ENCODE data around the gene CACNA1G. TPM values are rescaled to one million over a fixed set of nuclear protein-coding genes. Genes with fewer than 3 reads are reported as not detected.

The CACNA1G gene
- total and polyA plus RNA-seq, 4 donors = under 0.01 to 0.14 (median 0.01) TPM; not detected in 1

DNA sequence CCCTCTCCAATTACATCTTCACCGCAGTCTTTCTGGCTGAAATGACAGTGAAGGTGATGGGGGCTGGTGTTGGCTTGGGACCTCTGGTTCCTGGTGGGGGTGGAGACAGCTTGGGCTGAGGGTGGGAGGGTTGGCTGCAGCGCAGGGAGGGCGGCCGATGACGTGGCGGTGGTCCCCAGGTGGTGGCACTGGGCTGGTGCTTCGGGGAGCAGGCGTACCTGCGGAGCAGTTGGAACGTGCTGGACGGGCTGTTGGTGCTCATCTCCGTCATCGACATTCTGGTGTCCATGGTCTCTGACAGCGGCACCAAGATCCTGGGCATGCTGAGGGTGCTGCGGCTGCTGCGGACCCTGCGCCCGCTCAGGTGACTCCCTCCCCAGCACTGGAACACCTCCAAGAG lies 42.3 kb downstream of the CACNA1G start:
- H3K27ac ChIP-seq (ENCODE audit: low read depth in 1 of 2, low read length in 2 of 2) = no peak overlapping the region
- no peak overlapping the region for H3K4me3 ChIP-seq (ENCODE audit: low read depth in 1 of 3, low read length in 3 of 3)
- H3K27me3 ChIP-seq (ENCODE audit: control insufficient read depth in 4 of 4, insufficient read depth in 4 of 4, low read length in 3 of 4) = no peaks in the 10 kb centered on the region
- no peak overlapping the region for H3K9ac ChIP-seq (ENCODE audit: low read depth in 1 of 2, low read length in 2 of 2)
- no peaks in the 10 kb centered on the region for H3K9me3 ChIP-seq (ENCODE audit: control insufficient read depth in 4 of 4, low read length in 3 of 4)
- TF ChIP-seq, protein P1, sequence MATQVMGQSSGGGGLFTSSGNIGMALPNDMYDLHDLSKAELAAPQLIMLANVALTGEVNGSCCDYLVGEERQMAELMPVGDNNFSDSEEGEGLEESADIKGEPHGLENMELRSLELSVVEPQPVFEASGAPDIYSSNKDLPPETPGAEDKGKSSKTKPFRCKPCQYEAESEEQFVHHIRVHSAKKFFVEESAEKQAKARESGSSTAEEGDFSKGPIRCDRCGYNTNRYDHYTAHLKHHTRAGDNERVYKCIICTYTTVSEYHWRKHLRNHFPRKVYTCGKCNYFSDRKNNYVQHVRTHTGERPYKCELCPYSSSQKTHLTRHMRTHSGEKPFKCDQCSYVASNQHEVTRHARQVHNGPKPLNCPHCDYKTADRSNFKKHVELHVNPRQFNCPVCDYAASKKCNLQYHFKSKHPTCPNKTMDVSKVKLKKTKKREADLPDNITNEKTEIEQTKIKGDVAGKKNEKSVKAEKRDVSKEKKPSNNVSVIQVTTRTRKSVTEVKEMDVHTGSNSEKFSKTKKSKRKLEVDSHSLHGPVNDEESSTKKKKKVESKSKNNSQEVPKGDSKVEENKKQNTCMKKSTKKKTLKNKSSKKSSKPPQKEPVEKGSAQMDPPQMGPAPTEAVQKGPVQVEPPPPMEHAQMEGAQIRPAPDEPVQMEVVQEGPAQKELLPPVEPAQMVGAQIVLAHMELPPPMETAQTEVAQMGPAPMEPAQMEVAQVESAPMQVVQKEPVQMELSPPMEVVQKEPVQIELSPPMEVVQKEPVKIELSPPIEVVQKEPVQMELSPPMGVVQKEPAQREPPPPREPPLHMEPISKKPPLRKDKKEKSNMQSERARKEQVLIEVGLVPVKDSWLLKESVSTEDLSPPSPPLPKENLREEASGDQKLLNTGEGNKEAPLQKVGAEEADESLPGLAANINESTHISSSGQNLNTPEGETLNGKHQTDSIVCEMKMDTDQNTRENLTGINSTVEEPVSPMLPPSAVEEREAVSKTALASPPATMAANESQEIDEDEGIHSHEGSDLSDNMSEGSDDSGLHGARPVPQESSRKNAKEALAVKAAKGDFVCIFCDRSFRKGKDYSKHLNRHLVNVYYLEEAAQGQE (IDR thresholded peaks at IDR 0.05) = no peak
- TF ChIP-seq, protein P2, sequence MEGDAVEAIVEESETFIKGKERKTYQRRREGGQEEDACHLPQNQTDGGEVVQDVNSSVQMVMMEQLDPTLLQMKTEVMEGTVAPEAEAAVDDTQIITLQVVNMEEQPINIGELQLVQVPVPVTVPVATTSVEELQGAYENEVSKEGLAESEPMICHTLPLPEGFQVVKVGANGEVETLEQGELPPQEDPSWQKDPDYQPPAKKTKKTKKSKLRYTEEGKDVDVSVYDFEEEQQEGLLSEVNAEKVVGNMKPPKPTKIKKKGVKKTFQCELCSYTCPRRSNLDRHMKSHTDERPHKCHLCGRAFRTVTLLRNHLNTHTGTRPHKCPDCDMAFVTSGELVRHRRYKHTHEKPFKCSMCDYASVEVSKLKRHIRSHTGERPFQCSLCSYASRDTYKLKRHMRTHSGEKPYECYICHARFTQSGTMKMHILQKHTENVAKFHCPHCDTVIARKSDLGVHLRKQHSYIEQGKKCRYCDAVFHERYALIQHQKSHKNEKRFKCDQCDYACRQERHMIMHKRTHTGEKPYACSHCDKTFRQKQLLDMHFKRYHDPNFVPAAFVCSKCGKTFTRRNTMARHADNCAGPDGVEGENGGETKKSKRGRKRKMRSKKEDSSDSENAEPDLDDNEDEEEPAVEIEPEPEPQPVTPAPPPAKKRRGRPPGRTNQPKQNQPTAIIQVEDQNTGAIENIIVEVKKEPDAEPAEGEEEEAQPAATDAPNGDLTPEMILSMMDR (IDR thresholded peaks at IDR 0.05; ENCODE audit: low read depth, low read length, missing input control) = no peak
- TF ChIP-seq JUND (IDR thresholded peaks at IDR 0.05) = no peak
- no peak for DNase-seq (ENCODE audit: low spot score)
- H3K4me1 ChIP-seq (ENCODE audit: control insufficient read depth in 4 of 4, insufficient read depth in 4 of 4, low read length in 3 of 4) = peaks cover 0 to 3% (median 0%) of the 10 kb centered on the region in 4 donors
- H3K36me3 ChIP-seq (ENCODE audit: control insufficient read depth in 4 of 4, insufficient read depth in 3 of 4, low read depth in 1 of 4, low read length in 3 of 4) = no peaks in the 10 kb centered on the region
- 83% methylated on average over 18 of the region's 18 CpGs for WGBS

DNA sequence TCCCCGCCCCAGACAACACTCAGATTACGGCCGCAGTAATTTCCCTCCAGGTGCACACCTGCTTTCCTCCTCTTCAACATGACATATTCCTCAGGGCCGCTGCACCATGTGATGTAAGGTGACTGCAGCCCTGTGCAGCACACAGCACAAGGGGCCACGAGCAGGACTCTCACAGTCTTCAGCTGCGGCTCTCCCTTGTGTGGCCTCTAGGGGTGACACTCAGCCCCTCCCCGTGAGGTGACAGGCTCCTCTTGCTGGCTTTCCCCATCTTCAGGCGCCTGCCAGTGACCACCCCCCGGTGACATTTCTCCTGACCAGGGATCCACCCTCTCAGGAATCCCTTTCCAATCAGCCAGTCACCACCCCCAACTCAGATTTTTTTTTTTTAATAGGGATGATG lies 42.8 kb downstream of the CACNA1G start:
- no peaks in the 10 kb centered on the region for H3K36me3 ChIP-seq (ENCODE audit: control insufficient read depth in 4 of 4, insufficient read depth in 3 of 4, low read depth in 1 of 4, low read length in 3 of 4)
- peaks cover 0 to 3% (median 0%) of the 10 kb centered on the region in 4 donors for H3K4me1 ChIP-seq (ENCODE audit: control insufficient read depth in 4 of 4, insufficient read depth in 4 of 4, low read length in 3 of 4)
- no peak overlapping the region for H3K4me3 ChIP-seq (ENCODE audit: low read depth in 1 of 3, low read length in 3 of 3)
- TF ChIP-seq, protein P3, sequence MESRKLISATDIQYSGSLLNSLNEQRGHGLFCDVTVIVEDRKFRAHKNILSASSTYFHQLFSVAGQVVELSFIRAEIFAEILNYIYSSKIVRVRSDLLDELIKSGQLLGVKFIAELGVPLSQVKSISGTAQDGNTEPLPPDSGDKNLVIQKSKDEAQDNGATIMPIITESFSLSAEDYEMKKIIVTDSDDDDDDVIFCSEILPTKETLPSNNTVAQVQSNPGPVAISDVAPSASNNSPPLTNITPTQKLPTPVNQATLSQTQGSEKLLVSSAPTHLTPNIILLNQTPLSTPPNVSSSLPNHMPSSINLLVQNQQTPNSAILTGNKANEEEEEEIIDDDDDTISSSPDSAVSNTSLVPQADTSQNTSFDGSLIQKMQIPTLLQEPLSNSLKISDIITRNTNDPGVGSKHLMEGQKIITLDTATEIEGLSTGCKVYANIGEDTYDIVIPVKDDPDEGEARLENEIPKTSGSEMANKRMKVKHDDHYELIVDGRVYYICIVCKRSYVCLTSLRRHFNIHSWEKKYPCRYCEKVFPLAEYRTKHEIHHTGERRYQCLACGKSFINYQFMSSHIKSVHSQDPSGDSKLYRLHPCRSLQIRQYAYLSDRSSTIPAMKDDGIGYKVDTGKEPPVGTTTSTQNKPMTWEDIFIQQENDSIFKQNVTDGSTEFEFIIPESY (IDR thresholded peaks at IDR 0.05) = no peak
- TF ChIP-seq EGR1 (IDR thresholded peaks at IDR 0.05; ENCODE audit: low read depth in 2 of 2) (no peak), HNF4G (IDR thresholded peaks at IDR 0.05) (no peak), GABPA (IDR thresholded peaks at IDR 0.05 in 1 of 2, conservative IDR thresholded peaks at IDR 0.05 in 1 of 2) (no peak), TAF1 (conservative IDR thresholded peaks at IDR 0.05) (no peak)
- no peaks in the 10 kb centered on the region for H3K27me3 ChIP-seq (ENCODE audit: control insufficient read depth in 4 of 4, insufficient read depth in 4 of 4, low read length in 3 of 4)
- no peaks in the 10 kb centered on the region for H3K9me3 ChIP-seq (ENCODE audit: control insufficient read depth in 4 of 4, low read length in 3 of 4)
- H3K27ac ChIP-seq (ENCODE audit: low read depth in 1 of 2, low read length in 2 of 2) = no peak overlapping the region
- no peak overlapping the region for H3K9ac ChIP-seq (ENCODE audit: low read depth in 1 of 2, low read length in 2 of 2)
- 55% methylated on average over 9 of the region's 9 CpGs for WGBS
- DNase-seq (ENCODE audit: low spot score) = no peak

DNA sequence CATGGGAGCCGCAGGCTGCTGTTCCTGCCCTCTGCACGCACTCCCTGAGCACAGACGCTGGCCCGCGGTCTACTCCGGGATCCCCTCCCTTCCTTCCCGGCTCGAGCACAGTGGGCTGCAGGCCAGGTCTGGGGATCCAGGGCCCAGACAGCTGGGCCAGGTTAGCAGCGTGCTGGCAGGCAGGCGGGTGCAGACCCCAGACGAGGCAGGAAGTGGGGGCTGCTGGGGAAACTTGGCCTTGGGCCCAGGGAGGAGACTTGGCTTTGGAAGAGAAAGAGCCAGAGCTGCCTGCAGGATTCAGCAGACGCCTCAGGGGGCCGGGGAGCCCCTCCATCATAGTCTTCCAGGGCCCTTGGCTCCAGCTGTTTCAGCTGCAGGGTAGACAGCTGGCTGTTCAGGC lies 44.0 kb downstream of the CACNA1G start:
- WGBS = 55% methylated on average over 13 of the region's 13 CpGs
- H3K4me3 ChIP-seq (ENCODE audit: low read depth in 1 of 3, low read length in 3 of 3) = no peak overlapping the region
- H3K9me3 ChIP-seq (ENCODE audit: control insufficient read depth in 4 of 4, low read length in 3 of 4) = no peaks in the 10 kb centered on the region
- DNase-seq (ENCODE audit: low spot score) = no peak
- peaks cover 0 to 3% (median 0%) of the 10 kb centered on the region in 4 donors for H3K4me1 ChIP-seq (ENCODE audit: control insufficient read depth in 4 of 4, insufficient read depth in 4 of 4, low read length in 3 of 4)
- H3K27me3 ChIP-seq (ENCODE audit: control insufficient read depth in 4 of 4, insufficient read depth in 4 of 4, low read length in 3 of 4) = no peaks in the 10 kb centered on the region
- no peaks in the 10 kb centered on the region for H3K36me3 ChIP-seq (ENCODE audit: control insufficient read depth in 4 of 4, insufficient read depth in 3 of 4, low read depth in 1 of 4, low read length in 3 of 4)
- H3K9ac ChIP-seq (ENCODE audit: low read depth in 1 of 2, low read length in 2 of 2) = no peak overlapping the region
- no peak overlapping the region for H3K27ac ChIP-seq (ENCODE audit: low read depth in 1 of 2, low read length in 2 of 2)
- TF ChIP-seq FOXA1 (IDR thresholded peaks at IDR 0.05) (no peak), TAF1 (conservative IDR thresholded peaks at IDR 0.05) (no peak), HNF4A (conservative IDR thresholded peaks at IDR 0.05) (no peak), JUND (IDR thresholded peaks at IDR 0.05) (no peak), YY1 (IDR thresholded peaks at IDR 0.05) (no peak), FOXA2 (IDR thresholded peaks at IDR 0.05) (no peak), EGR1 (IDR thresholded peaks at IDR 0.05; ENCODE audit: low read depth in 2 of 2) (no peak), GABPA (IDR thresholded peaks at IDR 0.05 in 1 of 2, conservative IDR thresholded peaks at IDR 0.05 in 1 of 2) (no peak), HNF4G (IDR thresholded peaks at IDR 0.05) (no peak), NR2F2 (IDR thresholded peaks at IDR 0.05) (no peak), RXRA (IDR thresholded peaks at IDR 0.05) (no peak), RAD21 (IDR thresholded peaks at IDR 0.05) (no peak)
- TF ChIP-seq, protein P4, sequence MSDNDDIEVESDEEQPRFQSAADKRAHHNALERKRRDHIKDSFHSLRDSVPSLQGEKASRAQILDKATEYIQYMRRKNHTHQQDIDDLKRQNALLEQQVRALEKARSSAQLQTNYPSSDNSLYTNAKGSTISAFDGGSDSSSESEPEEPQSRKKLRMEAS (IDR thresholded peaks at IDR 0.05) = no peak
- TF ChIP-seq, protein P3 (IDR thresholded peaks at IDR 0.05) = no peak
- TF ChIP-seq, protein P5, sequence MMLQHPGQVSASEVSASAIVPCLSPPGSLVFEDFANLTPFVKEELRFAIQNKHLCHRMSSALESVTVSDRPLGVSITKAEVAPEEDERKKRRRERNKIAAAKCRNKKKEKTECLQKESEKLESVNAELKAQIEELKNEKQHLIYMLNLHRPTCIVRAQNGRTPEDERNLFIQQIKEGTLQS (IDR thresholded peaks at IDR 0.05) = no peak

Data from liver (tissue), 9 donors.